GM18507 (cell line): Measurements from ENCODE around the gene SUGP2.

Source experiments
- DNase-seq: peaks from one replicate; pipeline ENCODE4 v3.0.0; 2011; ENCODE audit warnings: low read depth; ENCODE audit not compliant: insufficient read length; ENCODE audit errors: extremely low spot score
- FAIRE-seq: peaks from 2 replicates; lab custom pipeline; 2011; peaks lifted over from hg19 to GRCh38; lab: Jason Lieb, UNC

The SUGP2 gene

GRCh38 chr19:18996796-18997394 lies 36.4 kb downstream of the SUGP2 start:
- FAIRE-seq (no peak), DNase-seq (no peak)

DNA sequence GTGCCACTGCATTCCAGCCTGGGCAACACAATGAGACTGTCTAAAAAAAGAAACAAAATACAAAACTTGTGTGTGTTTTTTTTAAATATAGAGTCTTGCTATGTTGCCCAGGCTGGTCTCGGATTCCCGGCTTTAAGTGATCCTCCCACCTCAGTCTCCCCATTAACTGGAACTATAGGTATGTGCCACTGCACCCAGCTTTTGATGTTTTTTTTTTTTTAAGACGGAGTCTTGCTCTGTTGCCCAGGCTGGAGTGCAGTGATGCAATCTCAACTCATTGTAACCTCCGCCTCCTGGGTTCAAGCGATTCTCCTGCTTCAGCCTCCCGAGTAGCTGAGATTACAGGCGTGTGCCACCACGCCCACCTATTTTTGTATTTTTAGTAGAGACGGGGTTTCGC lies 37.0 kb downstream of the SUGP2 start:
- DNase-seq (no peak), FAIRE-seq (no peak)

DNA sequence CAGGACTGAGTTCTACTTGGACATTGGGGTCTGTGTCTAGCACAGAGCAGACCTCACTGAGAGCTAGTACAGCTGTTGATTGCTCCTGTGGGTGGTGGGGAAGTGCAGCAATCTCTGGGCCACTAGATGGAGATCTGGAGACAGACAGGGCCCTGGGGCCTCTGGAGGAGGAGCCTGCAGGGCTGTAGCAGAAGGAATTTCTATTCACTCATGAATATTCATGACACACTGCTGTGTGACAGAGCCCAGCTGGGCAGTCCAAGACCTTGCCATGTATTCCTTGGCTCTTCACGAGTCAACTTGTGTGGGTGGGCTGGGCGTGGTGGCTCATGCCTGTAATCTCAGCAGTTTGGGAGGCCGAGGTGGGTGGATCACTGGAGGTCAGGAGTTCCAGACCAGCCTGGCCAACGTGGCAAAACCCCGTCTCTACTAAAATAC lies 37.5 kb downstream of the SUGP2 start:
- FAIRE-seq (peak; percentile 56), DNase-seq (peak; percentile 30)

DNA sequence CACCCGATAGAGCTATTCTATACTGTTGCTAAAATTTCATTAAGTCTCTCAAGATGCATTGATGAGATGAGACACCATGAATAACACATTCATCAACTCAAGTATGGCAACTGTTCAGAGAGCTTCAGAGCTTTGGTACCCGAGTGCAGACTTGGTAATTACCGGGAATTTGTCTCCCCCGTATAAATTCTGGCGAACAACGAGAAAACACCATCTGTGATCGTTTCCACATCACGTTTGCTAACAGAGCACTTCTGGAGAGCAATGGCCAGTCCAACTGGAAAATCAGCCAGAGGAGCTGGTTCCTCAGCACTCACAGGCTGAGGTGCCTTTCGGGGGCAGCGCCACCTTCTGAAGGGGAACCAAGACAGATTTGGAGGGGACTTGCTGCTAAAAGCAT lies 40.2 kb downstream of the SUGP2 start:
- no peak for DNase-seq
- no peak for FAIRE-seq

DNA sequence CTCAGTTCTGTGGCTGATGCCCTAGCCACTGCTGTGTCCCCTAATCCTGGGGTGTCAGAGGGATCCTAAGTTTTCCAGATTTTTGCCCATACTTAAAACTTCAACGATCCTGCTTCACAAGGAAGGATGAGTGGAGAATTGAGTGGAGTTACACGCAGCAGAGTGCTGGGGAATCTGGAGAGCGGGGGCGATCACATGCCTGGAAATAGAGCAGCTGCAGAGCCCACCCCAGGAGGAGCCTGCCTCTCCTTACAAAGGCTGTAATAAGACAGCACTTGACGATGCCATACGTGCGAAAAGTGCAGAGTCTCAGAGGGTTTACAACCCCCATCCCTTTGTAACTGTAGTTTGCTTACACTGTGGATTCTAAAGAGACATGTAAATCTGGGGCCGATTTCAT lies 40.6 kb downstream of the SUGP2 start:
- FAIRE-seq (no peak), DNase-seq (no peak)

- FAIRE-seq (no peak), DNase-seq (no peak)
Measured at GRCh38 chr19:18991468-18991867, 41.8 kb downstream of the SUGP2 start.

DNA sequence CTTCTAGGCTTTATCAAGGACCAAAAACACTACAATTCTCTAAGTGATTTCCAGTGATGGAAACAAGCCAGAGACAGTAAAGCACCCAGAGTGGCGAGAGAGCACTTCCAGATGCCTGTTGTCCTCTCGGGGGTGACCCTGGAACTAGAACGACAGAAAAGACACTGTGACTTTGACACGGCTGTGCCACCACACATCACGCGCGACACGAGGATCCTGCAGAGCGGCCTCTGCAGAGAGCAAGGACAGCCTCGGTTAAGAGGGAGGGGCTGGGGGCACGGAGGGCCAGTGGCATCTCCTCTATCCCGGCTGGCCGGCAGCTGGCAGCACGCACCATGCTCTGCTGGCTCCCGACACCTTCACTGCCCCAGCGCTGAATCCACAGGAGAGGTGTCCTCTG lies 42.3 kb downstream of the SUGP2 start:
- FAIRE-seq (no peak), DNase-seq (no peak)

GRCh38 chr19:18990128-18990708 lies 43.1 kb downstream of the SUGP2 start:
- FAIRE-seq (no peak), DNase-seq (no peak)

DNA sequence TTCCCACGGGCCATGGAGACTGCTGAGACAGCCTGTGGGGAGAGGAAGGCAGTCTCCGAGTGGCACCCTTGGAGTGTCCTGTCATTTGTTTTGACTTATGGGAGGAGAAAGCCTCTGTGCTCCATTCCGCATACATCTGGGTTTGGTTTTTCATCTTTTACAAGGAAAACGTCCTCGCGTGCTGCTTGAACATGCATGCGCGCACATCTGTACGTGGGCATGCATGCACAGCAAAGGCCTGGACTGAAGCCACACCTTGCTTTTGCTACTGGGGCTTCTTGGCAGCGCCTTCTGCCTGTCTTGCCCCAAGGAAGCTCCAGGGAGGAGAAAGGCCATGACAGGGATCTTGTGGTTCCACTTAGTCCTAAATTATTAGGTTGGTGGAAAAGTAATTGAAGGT lies 44.0 kb downstream of the SUGP2 start:
- no peak for FAIRE-seq
- no peak for DNase-seq

DNA sequence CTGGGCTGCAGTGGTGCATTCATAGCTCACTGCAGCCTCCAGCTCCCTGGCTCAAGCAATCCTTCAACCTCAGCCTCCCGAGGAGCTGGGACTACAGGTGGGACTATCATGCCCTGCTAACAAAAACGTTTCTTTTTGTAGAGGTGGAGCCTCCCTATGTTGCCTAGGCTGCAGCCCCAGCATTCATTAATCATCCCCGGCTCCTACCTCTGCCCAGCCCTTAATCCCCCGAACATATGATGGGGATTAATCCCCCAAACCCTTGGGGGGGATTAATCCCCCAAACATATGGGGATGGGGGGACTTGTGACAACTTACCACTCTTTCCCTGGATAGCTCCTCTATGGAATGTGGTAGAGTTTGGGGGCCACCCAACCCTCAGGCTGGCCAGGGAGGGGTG lies 45.9 kb downstream of the SUGP2 start:
- FAIRE-seq, result no peak
- DNase-seq, result no peak

DNA sequence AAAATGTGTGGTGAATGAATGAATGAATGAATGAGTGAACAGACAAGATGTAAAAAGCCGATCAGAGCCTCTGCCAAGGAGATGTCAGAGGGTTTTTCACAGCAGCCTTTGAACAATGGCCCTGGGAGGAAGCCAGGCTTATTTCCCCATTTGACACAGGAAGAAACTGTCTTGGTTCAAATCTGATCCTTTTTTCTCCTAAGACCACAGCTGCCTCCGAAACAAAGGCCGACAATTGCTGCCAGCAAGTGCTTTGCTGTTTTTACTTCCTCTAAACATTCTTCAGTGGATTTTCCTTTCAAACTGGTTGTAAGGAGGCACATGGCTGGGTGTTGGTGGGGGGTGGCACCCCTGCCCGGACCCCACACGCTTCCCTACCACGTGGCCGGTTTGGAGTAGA lies 48.1 kb downstream of the SUGP2 start:
- DNase-seq (no peak), FAIRE-seq (no peak)

DNA sequence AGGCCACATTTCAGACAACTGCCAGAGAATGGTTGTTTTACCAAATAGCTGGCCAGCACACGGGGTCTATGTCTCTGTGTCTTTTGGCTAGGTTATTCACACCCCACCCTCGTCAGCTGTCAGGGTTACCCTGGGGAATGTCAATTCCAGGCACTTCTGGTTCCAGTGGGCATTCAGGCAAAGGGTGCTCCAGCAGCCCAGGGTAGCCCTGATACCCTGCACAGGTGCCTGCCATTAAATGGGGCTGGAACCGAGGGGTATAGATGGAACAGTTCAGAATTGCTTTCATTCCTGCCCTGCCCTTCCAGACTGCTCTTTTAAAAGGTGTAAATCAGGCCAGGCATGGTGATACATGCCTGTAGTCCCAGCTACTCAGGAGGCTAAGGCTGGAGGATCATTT lies 49.1 kb downstream of the SUGP2 start:
- FAIRE-seq (no peak), DNase-seq (no peak)

- FAIRE-seq (no peak), DNase-seq (no peak)
Measured at GRCh38 chr19:18982669-18983068, 50.6 kb downstream of the SUGP2 start.

GRCh38 chr19:18980432-18981020 lies 52.8 kb downstream of the SUGP2 start:
- FAIRE-seq (no peak), DNase-seq (no peak)

DNA sequence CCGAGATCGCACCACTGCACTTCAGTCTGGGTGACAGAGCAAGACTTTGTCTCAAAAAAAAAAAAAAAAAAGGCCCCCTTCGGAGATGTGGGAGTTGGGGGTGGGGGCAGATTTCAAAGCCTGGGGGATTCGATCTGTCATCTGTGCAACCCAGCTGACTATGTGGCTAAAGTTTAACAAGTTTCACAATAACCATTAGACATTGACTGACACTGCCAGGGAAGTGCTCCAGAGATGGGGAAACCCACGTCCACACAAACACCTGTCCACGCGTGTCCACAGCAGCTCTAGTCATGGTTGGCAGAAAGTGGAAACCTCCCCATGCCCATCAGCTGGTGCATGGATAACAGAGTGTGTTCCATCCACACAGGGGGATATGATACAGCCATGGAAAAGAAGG lies 54.7 kb downstream of the SUGP2 start:
- FAIRE-seq (no peak), DNase-seq (no peak)

GRCh38 chr19:18975869-18976268 lies 57.4 kb downstream of the SUGP2 start:
- no peak for FAIRE-seq
- DNase-seq, result no peak

DNA sequence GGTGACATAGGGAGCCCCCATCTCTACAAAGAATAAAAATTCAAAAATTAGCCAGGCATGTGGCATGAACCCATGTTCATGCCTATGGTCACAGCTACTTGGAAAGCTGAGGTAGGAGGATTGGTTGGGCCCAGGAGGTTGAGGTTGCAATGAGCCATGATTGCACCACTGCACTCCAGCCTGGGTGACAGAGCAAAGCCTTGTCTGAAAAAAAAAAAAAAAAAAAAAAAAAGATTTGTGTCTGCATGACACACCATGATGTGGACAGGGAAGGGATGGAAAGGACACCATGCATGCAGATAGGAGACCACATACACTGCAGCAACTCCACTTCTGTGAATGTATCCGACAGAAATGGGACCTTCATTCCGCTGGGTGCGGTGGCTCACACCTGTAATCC lies 58.3 kb downstream of the SUGP2 start:
- DNase-seq (no peak), FAIRE-seq (no peak)

- DNase-seq (no peak), FAIRE-seq (no peak)
Measured at GRCh38 chr19:18972851-18973250, 60.5 kb downstream of the SUGP2 start.

DNA sequence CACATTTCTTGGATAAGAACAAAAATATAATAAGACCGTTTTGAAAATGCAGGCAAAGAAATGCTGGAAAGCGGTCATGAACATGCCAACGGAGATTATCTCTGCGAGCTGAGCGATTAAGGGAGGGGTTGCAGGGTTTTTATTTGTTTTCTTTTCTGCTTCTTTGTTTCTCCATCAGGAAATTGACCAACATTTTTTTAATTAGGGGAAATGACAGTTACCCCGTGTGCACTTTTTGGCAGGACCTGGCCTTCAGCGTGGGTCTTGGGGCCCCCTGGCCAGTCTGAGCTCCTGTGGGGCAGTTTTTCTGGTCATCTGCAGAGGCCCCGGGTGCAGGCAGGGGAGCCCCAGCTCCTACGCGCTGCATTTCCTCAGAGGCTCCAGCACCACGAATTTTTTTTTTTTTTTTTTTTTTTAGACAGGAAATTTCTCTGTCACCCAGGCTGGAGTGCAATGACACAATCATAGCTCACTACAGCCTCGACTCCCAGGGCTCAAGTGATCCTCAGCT lies 61.0 kb downstream of the SUGP2 start:
- FAIRE-seq (no peak), DNase-seq (no peak)

DNA sequence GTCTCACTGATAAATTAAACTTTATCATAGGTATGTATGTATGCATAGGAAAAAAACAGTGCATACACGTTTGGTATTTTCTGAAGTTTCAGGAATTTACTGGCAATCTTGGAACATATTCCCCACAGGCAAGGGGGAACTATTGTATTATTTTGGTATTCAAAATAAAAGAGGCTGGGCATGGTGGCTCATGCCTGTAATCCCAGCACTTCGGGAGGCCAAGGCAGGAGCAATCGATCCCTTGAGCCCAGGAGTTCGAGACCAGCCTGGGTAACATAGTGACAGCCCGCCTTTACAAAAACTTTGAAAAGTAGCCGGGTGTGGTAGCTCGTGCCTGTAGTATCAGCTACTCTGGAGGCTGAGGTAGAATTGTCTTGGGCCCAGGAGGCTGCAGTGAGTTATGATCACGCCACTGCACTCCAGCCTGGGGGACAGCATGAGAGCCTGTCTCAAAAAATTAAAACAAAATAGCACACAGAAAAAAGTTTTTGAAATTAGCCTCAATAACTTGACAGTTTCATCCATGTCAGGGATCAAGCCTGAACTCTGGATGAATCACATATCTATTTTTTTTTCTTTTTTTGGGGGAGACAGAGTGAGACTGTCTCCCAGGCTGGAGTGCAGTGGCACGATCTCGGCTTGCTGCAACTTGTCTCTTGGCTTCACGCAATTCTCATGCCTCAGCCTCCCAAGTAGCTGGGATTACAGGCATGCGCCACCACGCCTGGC lies 63.2 kb downstream of the SUGP2 start:
- DNase-seq, result no peak
- FAIRE-seq, result no peak
